IPS DF 19.7 (cell line): Measurements from ENCODE around the gene CBFA2T2.

Experiments used
- DNase-seq: peaks from one replicate; pipeline ENCODE4 v3.0.0-alpha.2; 2013; ENCODE audit warnings: low read depth, low spot score

CBFA2T2 gene

DNA sequence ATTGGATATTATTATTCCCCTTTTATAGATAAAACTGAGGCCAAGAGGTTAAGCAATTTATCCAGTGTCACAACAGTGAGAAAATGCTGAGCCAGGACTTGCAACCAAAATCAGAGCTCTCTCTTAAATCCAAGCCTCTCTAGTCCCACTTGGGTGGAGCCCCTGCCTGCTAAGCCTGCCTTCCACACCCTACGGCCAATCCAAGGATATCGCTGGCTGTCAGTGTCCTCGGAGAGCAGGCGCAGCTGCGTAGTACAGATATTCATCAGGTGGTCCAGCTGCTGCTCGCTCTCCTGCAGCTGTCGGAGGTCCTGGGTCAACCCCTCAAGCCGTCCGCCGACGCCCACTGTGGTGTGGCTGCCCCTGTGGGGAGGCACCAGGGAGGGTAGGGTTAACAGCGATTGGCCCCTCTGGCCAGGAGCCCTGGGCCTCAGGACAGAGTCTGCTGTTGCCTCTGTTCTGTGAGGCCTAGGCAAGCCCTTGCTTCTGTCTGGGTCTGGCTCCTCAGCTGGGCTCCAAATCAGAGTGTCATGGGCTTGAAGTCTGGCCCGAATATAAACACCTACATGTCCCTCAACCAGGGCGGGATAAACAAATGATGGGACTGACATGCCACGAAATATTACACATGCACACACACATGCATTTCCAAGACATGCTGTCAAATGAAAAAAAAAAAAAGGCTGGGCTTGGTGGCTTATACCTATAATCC, 188.3 kb downstream of the CBFA2T2 start:
- no peak for DNase-seq

DNA sequence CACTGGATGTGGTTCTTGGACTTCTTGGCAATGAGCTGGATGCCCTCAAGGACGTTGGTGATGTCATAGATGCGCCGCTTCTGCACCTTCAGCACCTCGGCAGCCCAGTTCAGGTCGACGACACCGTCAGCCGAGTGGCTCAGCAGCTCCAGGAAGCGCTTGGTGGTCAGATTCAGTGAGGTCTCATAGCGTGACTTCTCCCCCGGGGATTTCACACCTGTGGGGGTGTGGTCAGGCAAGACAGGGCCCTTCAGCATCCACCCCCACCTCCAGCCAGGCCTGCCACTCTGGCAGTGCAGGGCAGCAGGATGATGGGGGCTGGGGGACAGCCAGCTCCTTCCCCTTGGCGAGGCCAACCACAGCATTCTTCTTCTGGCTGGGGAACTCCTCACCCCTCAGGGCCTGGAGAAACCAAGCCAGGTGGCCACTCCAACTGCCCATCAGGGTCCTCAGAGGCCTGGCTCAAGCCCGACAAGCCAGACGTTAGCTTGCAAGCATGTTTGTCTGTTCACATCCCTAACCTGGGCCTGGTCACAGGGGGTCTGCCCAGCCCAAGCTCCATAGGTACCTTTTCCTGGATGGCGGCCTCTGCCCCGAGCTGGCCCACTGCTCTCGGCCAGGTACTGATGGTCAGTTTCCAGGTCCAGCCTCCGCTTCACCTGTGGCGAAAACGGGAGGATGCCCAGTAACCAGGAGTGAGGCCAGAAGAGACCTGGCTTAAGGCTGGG, 190.0 kb downstream of the CBFA2T2 start:
- DNase-seq, result no peak

- DNase-seq, result no peak
Observed at GRCh38 chr20:33680686-33681085, 190.8 kb downstream of the CBFA2T2 start.

GRCh38 chr20:33681288-33681687, 191.4 kb downstream of the CBFA2T2 start:
- no peak for DNase-seq

DNA sequence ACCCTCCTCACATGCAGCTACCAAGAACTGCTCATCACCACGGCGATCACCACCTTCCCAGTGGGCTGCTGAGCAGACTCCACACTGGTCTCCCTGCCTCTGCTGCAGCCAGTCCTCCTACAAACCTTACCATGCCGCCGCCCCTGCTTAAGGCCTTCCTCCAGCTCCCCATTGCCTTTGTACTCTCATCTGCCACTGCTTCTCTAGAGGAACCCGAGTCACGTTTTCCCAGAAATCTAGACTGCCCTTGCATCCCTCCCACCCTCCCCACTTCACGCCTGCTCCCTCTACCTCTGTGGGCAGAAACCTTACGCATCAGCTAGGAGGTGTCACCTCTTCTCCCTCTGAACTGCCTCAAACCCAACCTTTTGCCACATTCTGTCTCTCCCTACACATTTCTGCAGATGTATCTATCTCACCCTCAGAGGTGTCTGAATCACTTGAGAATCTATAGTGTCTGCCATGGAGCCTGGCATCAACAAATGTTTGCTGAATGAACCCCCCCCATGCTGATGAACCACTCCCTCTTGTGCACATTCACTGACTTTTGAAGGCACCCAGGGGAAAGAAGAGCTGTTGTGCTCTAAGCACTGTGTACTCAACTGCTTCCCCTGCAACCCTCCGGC, 191.9 kb downstream of the CBFA2T2 start:
- DNase-seq, result no peak

GRCh38 chr20:33684533-33685327, 194.8 kb downstream of the CBFA2T2 start:
- no peak for DNase-seq

DNA sequence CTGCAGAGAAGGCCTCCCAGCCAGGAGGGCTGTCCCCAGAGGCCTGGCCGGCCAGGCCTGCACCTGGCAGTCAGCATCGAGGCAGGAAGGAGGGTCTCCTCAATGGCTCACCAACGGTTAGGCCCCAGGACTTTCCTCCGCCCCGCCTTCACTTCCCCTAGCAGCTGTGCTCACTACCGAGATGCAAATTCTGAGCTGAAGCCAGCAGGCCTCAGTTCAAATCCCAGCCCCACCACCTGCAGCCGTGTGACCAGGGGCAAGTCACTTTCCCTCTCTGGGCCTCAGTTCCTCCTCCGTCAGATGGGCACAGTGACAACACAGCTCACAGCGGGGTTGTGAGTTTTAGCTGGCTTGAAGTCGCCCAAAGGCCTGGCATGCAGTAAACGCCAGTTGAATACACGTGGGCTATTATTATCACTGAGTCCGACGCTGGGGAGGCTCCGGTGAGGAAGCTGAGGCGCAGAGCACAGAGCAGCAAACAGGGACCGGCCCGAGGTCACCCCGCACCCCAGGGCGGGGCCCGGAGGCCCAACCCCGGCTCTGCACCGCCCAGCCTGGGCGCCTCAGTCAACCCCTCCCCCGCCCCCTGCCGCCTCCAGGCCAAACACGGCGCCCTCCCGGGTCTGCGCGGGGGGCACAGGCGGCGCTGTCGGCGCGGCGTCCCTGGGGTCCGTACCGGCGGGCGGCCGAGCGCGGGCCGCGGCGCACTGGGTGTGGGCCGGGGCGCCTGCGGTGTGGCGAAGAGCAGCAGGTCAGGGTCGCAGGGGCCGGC, 195.6 kb downstream of the CBFA2T2 start:
- DNase-seq, result no peak

DNA sequence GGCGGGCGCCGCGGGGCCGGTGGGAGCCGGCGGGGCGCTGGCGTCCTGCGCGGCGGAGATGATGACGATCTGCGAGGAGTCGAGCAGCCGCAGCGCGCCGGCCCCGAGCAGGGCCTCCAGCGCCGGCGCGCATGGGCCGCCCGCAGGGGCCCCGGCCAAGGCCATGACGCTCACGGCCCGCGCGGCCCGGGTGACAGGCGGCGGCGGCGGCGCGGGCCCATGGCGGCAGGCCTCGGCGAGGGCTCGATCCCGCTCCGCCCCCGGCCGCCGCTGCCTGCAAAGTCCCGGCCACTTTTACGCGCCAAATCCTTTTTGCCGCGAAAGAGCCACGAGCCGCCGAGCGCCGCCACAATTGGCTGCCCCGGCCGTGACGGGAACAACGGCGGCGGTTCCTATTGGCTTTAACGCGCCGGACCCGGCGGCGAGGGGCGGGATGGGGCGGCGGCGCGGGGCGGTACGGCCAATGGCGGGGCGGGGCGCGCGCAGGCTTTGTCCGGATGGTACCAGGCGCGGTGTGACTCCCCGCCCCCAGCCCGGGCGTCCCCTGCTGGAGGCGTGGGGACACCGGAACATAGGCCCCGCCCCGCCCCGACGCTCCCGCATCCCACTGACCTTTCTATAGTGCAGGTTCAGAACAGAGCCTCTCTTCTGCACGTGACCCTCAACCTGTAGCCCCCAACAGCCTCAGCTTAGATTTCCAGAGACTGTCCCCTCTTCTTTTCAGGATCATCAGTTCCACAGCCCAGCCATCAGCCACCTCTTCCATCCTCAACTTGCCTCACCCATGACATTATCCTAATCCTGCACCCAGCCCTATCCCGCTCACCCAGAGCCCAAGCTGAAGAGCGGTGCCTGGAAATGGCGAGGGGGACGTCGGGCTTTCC, 196.4 kb downstream of the CBFA2T2 start, which contains the start of gene E2F1:
TSS of gene E2F1 (minus strand) at position 286 of the 884 bp plus-strand sequence. CDS start at position 165, 121 bp downstream.
- DNase-seq, result no peak

DNA sequence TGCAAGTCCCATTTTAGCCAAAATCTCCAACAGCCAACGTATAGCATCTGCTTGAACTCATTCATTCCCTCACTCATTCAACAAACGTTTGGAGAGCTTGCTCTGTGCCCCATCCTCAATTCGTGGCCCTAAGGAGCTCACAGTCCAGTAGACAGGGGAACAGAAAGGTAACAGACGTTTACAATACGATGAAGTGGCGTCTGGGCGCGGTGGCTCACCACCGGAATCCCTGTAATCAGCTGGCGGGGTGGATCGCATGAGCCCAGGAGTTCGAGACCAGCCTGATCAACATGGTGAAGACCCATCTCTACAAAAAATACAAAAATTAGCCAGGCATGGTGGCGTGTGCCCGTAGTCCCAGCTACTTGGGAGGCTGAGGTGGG, 197.1 kb downstream of the CBFA2T2 start:
- DNase-seq, result no peak

GRCh38 chr20:33687370-33687915, 197.5 kb downstream of the CBFA2T2 start:
- DNase-seq, result no peak

- no peak for DNase-seq
Observed at GRCh38 chr20:33687993-33688937, 198.4 kb downstream of the CBFA2T2 start.

DNA sequence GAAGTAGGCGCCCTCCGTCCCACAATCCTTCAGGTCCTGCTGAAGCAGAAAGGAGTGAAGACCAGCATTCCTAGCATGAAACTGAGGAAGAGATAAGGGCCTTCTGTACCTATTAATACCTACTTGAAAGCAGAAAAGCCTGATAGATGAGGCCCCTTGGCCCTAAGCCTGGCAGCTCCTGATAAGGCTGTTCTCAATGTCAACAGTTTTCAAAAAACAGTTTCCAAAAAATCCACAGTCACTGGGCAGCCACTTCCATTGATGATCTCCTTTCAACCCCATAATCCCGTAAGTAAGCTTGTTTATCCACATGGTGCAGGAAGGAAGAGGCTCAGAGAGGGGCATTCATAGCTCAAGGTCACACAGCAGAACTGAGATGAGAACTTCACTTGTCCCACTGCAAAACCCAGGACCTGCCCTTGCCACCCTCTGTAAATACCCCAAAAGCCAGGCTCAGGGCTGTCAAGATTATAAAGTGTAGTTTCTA, 199.1 kb downstream of the CBFA2T2 start:
- no peak for DNase-seq

DNA sequence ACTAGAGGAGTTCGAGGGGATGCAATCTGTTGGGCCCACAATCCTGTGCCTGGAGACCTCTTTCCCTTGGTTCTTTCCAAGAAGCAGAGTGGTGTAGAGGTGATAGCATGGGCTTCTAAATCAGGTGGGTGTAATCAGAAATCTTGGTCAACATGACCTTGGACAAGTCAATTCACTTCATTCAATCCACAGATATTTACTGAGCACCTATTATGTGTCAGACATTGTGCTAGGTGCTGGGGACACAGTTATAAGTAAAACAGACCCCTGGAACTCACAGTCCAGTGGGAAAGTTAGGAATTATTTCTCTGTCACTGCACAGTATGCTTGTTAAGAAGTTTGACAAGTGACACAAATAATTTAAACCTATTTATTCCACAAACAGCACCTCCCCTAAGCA, 199.6 kb downstream of the CBFA2T2 start:
- no peak for DNase-seq

DNA sequence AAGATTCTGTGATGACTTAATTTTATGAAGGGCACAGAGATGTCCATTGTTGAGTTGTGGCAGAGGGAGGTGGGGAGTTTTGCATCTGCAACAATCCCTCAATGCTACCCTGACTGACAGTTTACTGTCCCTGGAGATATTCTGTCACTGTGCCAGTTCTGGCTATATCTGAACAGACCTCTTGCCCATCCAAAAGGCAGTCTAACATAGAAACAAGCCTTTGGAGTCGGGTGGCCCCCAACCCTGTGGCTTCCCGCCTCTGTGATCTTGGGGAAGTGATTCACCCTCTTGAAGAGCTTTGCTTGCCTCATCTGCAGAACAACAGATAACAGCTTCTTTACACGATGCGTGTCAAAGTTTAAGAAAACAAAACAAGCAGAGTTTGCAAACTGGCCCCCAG, 200.1 kb downstream of the CBFA2T2 start:
- no peak for DNase-seq

DNA sequence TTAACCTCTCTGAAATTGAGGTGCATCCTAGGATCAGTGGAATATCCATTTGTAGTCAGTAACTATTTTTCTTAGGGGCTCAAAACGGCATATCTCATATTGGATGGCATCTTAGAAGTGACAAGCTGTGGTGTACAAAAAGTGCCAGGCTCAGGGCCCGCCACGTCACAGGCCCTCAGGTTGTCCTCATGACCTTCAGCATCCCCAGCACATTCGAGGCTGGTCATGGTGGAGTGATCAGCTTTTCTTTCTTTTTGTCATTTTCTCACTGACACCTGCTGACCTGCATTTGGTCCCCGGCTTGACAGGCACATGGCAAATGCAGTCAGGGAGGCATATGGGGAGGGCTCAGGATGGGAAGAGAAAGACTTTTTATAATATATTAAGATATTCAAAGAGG, 203.4 kb downstream of the CBFA2T2 start:
- DNase-seq, result no peak

DNA sequence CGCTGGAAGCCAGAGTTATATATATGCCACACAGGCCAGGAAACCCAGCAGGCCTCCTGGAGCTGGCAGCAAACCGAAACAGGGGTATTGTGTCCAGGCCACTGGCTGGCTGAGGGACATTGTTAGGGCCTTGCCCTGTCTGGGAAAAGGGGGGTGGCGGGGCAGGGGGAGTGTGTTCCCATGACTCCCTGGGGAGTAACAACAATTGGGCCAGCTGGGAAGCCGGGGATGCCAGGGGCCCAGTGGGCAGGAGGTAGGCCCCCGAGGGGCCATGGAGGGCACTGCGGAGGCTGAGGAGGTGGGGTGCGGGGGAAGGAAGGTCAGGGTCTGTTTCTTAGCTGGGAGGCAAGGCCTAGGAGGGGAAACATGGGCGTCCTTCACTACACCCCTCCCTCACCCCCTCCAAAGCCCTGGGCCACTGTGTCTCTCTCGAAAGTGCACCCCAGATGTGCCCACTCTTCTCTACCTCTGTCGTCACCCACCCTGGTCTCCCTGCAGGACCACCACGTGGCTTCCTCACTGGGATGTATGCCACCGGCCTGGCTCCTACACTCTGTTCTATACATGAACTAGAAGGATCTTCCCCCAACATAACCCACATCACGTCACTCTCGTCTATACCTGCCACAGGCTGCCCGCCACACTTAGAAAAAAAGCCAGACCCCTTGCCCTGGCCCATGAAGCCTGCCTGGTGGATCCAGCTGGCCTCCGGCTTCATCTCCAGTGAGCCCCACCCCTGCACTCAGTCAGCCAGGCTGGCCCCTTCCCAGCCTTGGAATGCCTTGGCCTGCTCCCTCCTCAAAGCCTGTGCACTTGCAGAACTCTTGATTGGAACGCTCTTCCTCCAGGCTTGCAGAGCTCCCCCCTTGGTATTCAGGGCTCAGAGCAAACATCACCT, 204.1 kb downstream of the CBFA2T2 start:
- DNase-seq, result no peak

- no peak for DNase-seq
Observed at GRCh38 chr20:33694639-33695012, 204.7 kb downstream of the CBFA2T2 start.

GRCh38 chr20:33696448-33696847, 206.6 kb downstream of the CBFA2T2 start:
- no peak for DNase-seq
